Measurements from ENCODE around the gene POU2F3.

POU2F3 gene

DNA sequence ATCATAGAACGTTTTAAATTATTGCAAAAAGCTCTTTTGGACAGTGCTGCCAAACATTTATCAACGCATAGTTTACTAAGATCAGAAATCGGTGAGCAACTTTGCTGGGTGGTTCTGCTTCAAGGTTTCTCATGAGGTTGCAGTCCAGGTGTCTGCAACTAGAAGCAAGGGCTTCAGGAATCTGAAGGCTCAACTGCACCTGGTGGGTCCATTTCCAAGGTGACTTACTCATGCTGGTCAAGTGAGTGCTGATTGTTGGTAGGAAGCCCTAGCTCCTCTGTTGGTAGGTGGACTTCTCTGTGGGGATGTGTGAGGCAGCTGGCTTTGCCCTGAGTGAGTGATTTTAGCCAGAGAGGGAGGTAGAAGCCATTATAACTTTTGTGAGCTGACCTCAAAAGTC is 118.8 kb downstream of the POU2F3 start:
- TF ChIP-seq, protein P1, sequence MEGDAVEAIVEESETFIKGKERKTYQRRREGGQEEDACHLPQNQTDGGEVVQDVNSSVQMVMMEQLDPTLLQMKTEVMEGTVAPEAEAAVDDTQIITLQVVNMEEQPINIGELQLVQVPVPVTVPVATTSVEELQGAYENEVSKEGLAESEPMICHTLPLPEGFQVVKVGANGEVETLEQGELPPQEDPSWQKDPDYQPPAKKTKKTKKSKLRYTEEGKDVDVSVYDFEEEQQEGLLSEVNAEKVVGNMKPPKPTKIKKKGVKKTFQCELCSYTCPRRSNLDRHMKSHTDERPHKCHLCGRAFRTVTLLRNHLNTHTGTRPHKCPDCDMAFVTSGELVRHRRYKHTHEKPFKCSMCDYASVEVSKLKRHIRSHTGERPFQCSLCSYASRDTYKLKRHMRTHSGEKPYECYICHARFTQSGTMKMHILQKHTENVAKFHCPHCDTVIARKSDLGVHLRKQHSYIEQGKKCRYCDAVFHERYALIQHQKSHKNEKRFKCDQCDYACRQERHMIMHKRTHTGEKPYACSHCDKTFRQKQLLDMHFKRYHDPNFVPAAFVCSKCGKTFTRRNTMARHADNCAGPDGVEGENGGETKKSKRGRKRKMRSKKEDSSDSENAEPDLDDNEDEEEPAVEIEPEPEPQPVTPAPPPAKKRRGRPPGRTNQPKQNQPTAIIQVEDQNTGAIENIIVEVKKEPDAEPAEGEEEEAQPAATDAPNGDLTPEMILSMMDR (IDR thresholded peaks at IDR 0.05): no peak
- DNase-seq (ENCODE audit: low spot score): no peak

DNA sequence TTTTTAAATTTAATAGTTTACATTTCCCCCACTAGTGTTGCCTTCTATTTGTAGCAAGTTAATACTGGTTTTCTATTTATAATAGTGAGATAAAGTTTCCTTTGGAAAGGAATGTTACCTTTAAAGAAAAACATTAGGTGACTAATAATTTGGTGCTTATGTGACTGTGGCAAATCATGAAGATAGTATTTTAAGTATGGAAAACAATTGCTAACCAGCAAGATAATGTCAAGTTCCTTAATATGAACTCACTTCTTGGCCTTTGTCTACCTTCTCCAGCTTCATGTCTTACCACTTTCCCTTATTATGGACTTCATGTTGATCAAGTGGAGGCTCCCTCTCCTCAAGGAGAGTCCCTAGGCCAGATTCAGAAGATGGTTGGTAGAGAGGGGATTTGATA is 123.5 kb downstream of the POU2F3 start:
- TF ChIP-seq, protein P1 (IDR thresholded peaks at IDR 0.05): no peak
- H3K27ac ChIP-seq: no peak overlapping the region
- no peak overlapping the region for H3K4me3 ChIP-seq
- no peak for DNase-seq (ENCODE audit: low spot score)

More for the DNA sequence above, 118.8 kb downstream of the POU2F3 start:
- H3K4me3 ChIP-seq: no peak overlapping the region
- no peak overlapping the region for H3K27ac ChIP-seq

- DNase-seq (ENCODE audit: low spot score): no peak
- no peak overlapping the region for H3K27ac ChIP-seq
- H3K4me3 ChIP-seq: no peak overlapping the region
- TF ChIP-seq, protein P1 (IDR thresholded peaks at IDR 0.05): no peak
Measured at GRCh38 chr11:120365512-120365911, 125.6 kb downstream of the POU2F3 start.
